ENCODE measurements around the gene NAGA.

GRCh38 chr22:42072606-42073330 lies 2.2 kb upstream of the NAGA start:
- TF ChIP-seq PATZ1 (CRISPR knock-in tag; IDR thresholded peaks at IDR 0.05; ENCODE audit: borderline replicate concordance) = no peak
- no peak for TF ChIP-seq BACH2 (CRISPR knock-in tag; IDR thresholded peaks at IDR 0.05; ENCODE audit: borderline replicate concordance)
- TF ChIP-seq ZNF565 (CRISPR knock-in tag; conservative IDR thresholded peaks at IDR 0.05; ENCODE audit: low read depth) = no peak
- no peak for TF ChIP-seq CREB5 (CRISPR knock-in tag; IDR thresholded peaks at IDR 0.05; ENCODE audit: low read depth)
- no peak for TF ChIP-seq ZFP30 (CRISPR knock-in tag; IDR thresholded peaks at IDR 0.05)
- TF ChIP-seq ESRRG (CRISPR knock-in tag; IDR thresholded peaks at IDR 0.05) = no peak
- TF ChIP-seq TSHZ2 (CRISPR knock-in tag; IDR thresholded peaks at IDR 0.05) = no peak
- no peak for TF ChIP-seq POU6F1 (CRISPR knock-in tag; IDR thresholded peaks at IDR 0.05; ENCODE audit: borderline replicate concordance, low read depth)
- TF ChIP-seq PPARA (CRISPR knock-in tag; IDR thresholded peaks at IDR 0.05; ENCODE audit: borderline replicate concordance) = no peak

Data from SK-N-SH treated with all-trans-retinoic acid at 6 μM for 48 hours (cell line).